Renal cortical epithelial cell (primary cell): Measurements from ENCODE around the gene VPS13D. TPM values are rescaled to one million over a fixed set of nuclear protein-coding genes. Genes with fewer than 3 reads are reported as not detected.

Experiments
- DNase-seq: peaks from one replicate; pipeline ENCODE4 v3.0.0-alpha.2; 2011; ENCODE audit warnings: low read depth
- total RNA-seq: library from RNA; depleted of rRNA; stranded (reverse); fragments of >200 nt; gene quantifications from 2 replicates; pipeline ENCODE4 v1.2.3, GENCODE V29; 2014

The VPS13D gene
- total RNA-seq, 1 donor from 2014 or later: 74.1 TPM

- no peak for DNase-seq
Observed at GRCh38 chr1:12551584-12551983, 321.8 kb downstream of the VPS13D start.

- DNase-seq: no peak
Observed at GRCh38 chr1:12552111-12552888, 322.5 kb downstream of the VPS13D start.

- no peak for DNase-seq
Observed at GRCh38 chr1:12552951-12553921, 323.4 kb downstream of the VPS13D start.

- DNase-seq: no peak
Observed at GRCh38 chr1:12553963-12554362, 324.1 kb downstream of the VPS13D start.

- no peak for DNase-seq
Observed at GRCh38 chr1:12554521-12555305, 324.9 kb downstream of the VPS13D start.

GRCh38 chr1:12555411-12556367 is 325.9 kb downstream of the VPS13D start:
- DNase-seq: no peak

GRCh38 chr1:12556368-12556930 is 326.6 kb downstream of the VPS13D start:
- peak; percentile 77 for DNase-seq

GRCh38 chr1:12556957-12557935 is 327.4 kb downstream of the VPS13D start:
- DNase-seq: no peak

- DNase-seq: no peak
Observed at GRCh38 chr1:12561121-12561520, 331.3 kb downstream of the VPS13D start.

Other genes starting within 250 kb of the VPS13D start
- 56.6 and 80.5 TPM in 2 replicates for gene MFN2, start 249.6 kb upstream of the VPS13D start, total RNA-seq
- gene MIIP, start 210.5 kb upstream of the VPS13D start, total RNA-seq: 17.0 and 53.1 TPM in 2 replicates
- not detected in 2 replicates for gene TNFRSF8, start 166.7 kb upstream of the VPS13D start, total RNA-seq
- gene TNFRSF1B, start 63.0 kb upstream of the VPS13D start, total RNA-seq: 0.35 and 1.6 TPM in 2 replicates